Activated naive CD8-positive, alpha-beta T cell treated with anti-CD3 and anti-CD28 coated beads, Interleukin-2, amount 10 ng/mL, durations not matched to agents 7 days and 5 days (primary cell): ENCODE measurements around the gene PGAM1. TPM values are rescaled to one million over a fixed set of nuclear protein-coding genes. Genes with fewer than 3 reads are reported as not detected.
"Not testable (repeated sequence)": the region's sequence is repeated elsewhere in the genome, so short reads cannot be mapped to it uniquely, and the experiment has no call there.

ENCODE experiments used
- ATAC-seq: fragments of 150-1000 bp; cut with Tn5 transposase; one replicate; pipeline ENCODE4 v1.10.0; 2021; ENCODE audit warnings: low read depth, moderate library complexity
- POLR2A ChIA-PET: fragments of 350-600 bp; sonication (Branson Sonifier 250); formaldehyde crosslinking; loops from one replicate; lab custom pipeline; 2021; ENCODE audit warnings: antibody characterized with exemption; lab: Charles Lee
- DNase-seq: peaks from one replicate; pipeline ENCODE4 v3.0.0; 2021
- H3K27ac Mint-ChIP-seq: one replicate; pipeline ENCODE4 v1.8.0; 2022; ENCODE audit warnings: mild to moderate bottlenecking, mixed read lengths
- H3K27me3 Mint-ChIP-seq: one replicate; pipeline ENCODE4 v1.8.0; 2022; ENCODE audit warnings: mild to moderate bottlenecking, moderate library complexity, mixed read lengths
- H3K36me3 Mint-ChIP-seq: one replicate; pipeline ENCODE4 v1.8.0; 2021; ENCODE audit warnings: mild to moderate bottlenecking, mixed read lengths
- H3K4me1 Mint-ChIP-seq: one replicate; pipeline ENCODE4 v1.8.0; 2021; ENCODE audit warnings: mixed read lengths
- H3K4me3 Mint-ChIP-seq: one replicate; pipeline ENCODE4 v1.8.0; 2022; ENCODE audit warnings: mild to moderate bottlenecking, moderate library complexity, mixed read lengths
- H3K9me3 Mint-ChIP-seq: one replicate; pipeline ENCODE4 v1.8.0; 2021; ENCODE audit warnings: mixed read lengths
- total RNA-seq, 2 experiments: library from RNA; stranded (reverse); gene quantifications; one replicate each; pipeline ENCODE4 v1.2.3, GENCODE V29; 2021

Gene PGAM1
- total RNA-seq, 2 experiments from 2014 or later: 288 to 298 TPM

DNA sequence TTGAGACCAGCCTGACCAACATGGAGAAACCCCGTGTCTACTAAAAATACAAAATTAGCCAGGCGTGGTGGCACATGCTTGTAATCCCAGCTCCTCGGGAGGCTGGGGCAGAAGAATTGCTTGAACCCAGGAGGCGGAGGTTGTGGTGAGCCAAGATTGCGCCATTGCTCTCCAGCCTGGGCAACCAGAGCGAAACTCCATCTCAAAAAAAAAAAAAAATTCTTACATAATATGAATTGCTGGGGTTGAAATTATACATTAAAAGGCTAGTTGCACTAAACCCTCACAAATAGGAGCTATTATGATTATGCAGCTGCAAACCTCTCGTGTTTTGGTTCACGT, 2.3 kb upstream of the PGAM1 start:
- Mint-ChIP-seq H3K36me3 (peaks cover 15% of the 10 kb centered on the region), H3K4me1 (peaks cover 29% of the 10 kb centered on the region)
- not testable (repeated sequence) for H3K27ac Mint-ChIP-seq, H3K9me3 Mint-ChIP-seq, ATAC-seq, DNase-seq, H3K27me3 Mint-ChIP-seq, H3K4me3 Mint-ChIP-seq
- POLR2A ChIA-PET: interaction anchor here (1.2 to 4.8 kb wide), 3 partner anchors 10 to 15 kb away, joined by 3 to 26 read pairs (median 4); no protein-coding TSS in a partner anchor

DNA sequence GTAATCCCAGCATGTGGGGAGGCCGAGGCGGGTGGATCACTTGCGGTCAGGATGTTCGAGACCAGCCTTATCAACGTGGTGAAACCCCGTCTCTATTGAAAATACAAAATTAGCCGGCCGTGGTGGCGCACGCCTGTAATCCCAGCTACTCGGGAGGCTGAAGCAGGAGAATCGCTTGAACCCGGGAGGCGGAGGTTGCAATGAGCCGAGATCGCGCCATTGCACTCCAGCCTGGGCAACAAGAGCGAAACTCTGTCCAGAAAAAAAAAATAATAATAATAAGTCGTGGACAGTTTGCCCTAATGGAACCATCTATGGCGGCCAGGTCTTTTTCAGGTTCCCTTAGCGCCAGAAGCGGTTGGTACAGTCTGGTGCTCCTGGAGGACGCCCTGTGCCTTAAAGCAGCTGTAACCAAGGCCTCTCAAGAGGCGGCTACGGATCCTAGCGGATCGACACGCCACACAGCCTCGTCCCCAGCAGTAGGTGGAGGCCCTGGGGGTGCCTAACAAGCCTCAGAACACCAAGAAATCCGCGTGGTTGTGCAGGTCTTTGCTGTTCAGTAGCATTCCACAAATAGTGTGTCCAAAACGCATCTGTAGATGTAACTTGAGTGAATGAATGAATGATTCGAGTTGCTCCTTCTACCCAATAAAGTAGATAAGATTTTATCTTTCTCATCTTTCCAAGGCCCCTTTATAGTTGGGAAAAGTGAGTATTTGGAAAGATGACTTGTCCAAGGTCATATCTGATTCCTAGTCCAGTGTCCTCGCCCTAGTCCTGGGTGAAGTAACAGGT, 982 bp downstream of the PGAM1 start:
- peaks cover 27% of the 10 kb centered on the region for H3K4me1 Mint-ChIP-seq
- POLR2A ChIA-PET: interaction anchor here (0.7 to 2.5 kb wide), 6 partner anchors 11 to 26 kb away, joined by 3 to 18 read pairs (median 4); partner anchors contain the start of gene RRP12
- no peaks in the 10 kb centered on the region for H3K27me3 Mint-ChIP-seq
- peaks cover 29% of the 10 kb centered on the region for H3K36me3 Mint-ChIP-seq
- no peak for DNase-seq
- ATAC-seq: no peak
- peak overlapping the region; percentile 92 for H3K4me3 Mint-ChIP-seq
- peak overlapping the region; percentile 96 for H3K27ac Mint-ChIP-seq
- no peaks in the 10 kb centered on the region for H3K9me3 Mint-ChIP-seq

DNA sequence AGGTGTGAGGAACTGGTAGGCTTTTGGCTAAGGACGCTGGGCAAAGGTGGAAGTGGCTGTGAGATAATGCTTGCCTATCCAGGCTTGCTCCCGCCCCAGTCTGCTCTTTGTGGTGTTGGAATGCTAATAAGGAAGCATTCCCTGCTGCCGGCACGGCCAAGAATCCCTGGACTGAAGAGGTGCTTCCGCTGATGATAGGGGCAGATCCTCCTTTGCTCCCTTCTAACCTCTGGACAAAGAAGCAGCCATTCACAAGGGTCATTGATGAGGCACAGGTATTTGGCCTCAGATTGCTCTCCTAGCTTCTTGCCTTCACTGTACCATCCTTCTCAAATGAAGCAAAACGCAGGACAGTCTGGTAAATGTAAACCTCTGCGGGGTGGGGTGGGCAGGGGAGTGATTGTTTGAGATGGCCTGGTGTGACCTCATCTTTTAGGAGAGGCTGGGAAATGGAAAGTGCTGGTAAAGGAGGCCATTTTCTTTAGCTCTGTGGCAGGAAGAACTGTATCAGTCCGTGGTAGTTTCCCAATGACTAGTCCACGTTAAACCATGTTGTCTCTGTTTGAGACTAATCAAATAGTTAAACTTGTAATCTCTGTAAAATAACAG, 1.7 kb downstream of the PGAM1 start:
- DNase-seq: no peak
- POLR2A ChIA-PET: interaction anchor here (0.7 to 2.5 kb wide), 7 partner anchors 9 to 27 kb away, joined by 3 to 18 read pairs (median 5); partner anchors contain the start of gene RRP12
- Mint-ChIP-seq H3K4me3 (peak overlapping the region; percentile 92), H3K36me3 (peaks cover 31% of the 10 kb centered on the region), H3K27me3 (no peaks in the 10 kb centered on the region), H3K9me3 (no peaks in the 10 kb centered on the region), H3K4me1 (peaks cover 27% of the 10 kb centered on the region), H3K27ac (peak overlapping the region; percentile 96)
- no peak for ATAC-seq

DNA sequence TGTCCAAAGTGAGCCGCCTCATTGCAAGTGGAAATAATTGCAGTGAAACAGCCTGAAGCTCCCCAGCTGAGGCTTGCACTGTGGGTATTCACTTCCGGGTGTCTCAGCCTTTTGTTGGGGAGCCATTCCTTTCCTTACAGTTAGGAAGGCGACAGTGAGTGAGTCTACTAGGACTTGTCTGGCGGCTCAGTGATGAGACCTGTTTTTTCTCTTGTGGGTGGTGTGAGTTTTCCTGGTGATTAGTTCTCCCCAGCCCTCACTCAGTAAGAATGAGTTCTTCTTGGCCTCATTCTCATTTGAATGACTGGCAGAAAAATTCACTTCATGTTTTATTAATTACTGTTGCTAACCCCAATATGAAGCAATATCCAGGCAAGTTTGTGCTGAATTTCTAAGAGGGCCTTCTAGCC, 2.6 kb downstream of the PGAM1 start:
- no peak for ATAC-seq
- Mint-ChIP-seq H3K36me3 (peaks cover 31% of the 10 kb centered on the region), H3K27me3 (no peaks in the 10 kb centered on the region), H3K4me1 (peaks cover 19% of the 10 kb centered on the region), H3K4me3 (peak overlapping the region; percentile 87), H3K9me3 (no peaks in the 10 kb centered on the region), H3K27ac (peak overlapping the region; percentile 73)
- no peak for DNase-seq
- POLR2A ChIA-PET: interaction anchor here (1.5 to 2.5 kb wide), 2 partner anchors 10 to 14 kb away, joined by 14 to 18 read pairs; no protein-coding TSS in a partner anchor

DNA sequence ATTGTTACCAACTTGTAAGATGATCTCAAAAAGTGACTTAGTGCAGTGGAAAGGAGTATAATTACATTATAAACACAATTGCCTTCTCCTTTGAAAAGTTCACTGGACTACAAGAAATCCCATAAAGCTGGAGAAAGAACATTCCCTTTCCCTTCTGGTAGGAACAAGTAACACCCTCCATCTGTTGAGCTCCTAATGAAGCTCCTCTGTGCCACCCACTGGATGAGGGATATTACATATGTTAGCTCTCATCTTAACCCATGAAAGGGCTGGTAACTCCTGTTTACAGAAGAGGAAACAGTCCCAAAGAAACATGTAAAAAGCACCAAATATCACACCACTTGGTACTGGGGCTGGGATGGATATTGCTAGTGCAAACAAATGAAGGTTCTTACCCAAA, 8.1 kb downstream of the PGAM1 start:
- Mint-ChIP-seq H3K27ac (no peak overlapping the region), H3K4me3 (no peak overlapping the region), H3K36me3 (peaks cover 20% of the 10 kb centered on the region), H3K9me3 (no peaks in the 10 kb centered on the region), H3K4me1 (peaks cover 8% of the 10 kb centered on the region), H3K27me3 (no peaks in the 10 kb centered on the region)
- ATAC-seq: no peak
- POLR2A ChIA-PET: interaction anchor here (1.0 to 1.4 kb wide), 3 partner anchors 11 to 21 kb away, joined by 3 to 4 read pairs (median 4); no protein-coding TSS in a partner anchor
- no peak for DNase-seq

DNA sequence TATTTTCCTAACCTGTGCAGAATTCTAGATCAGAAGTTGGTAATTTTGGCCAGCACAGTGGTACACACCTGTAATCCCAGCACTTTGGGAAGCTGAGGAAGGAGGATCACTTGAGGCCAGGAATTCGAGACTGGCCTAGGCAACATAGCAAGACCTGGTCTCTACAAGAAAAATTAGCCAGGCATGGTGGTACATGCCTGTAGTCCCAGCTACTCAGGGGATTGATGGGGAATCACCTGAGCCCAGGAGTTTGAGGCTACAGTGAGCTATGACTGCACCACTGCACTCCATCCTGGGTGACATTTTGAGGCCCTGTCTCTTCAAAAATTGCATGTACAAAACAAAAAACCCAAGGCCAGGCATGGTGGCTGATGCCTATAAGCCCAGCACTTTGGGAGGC, 8.6 kb downstream of the PGAM1 start:
- H3K4me3 Mint-ChIP-seq: no peak overlapping the region
- no peak overlapping the region for H3K27ac Mint-ChIP-seq
- DNase-seq: no peak
- no peaks in the 10 kb centered on the region for H3K9me3 Mint-ChIP-seq
- H3K27me3 Mint-ChIP-seq: no peaks in the 10 kb centered on the region
- peaks cover 15% of the 10 kb centered on the region for H3K36me3 Mint-ChIP-seq
- POLR2A ChIA-PET: interaction anchor here (1.0 to 1.4 kb wide), 3 partner anchors 11 to 21 kb away, joined by 3 to 4 read pairs (median 4); no protein-coding TSS in a partner anchor
- H3K4me1 Mint-ChIP-seq: peaks cover 4% of the 10 kb centered on the region
- no peak for ATAC-seq

DNA sequence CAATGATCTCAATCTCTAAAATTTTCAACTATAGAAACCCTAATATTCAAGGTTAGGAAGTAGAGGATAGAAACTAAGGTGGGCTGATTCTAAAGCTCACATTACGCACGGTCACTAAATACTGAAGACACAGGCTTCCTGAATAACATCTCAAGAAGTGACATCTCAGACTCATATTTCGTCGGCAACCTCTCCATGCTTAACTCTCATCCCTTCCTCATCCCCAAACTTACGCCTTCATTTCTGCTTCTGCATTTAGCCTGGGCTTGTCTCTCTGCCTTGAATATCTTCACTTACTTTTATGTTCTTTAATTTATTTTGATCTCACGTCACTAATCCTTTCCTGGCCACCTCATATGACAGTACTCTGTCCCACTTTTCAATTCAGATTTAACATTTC, 9.2 kb downstream of the PGAM1 start:
- DNase-seq (no peak), ATAC-seq (no peak)
- no peak overlapping the region for H3K27ac Mint-ChIP-seq
- no peaks in the 10 kb centered on the region for H3K9me3 Mint-ChIP-seq
- H3K4me3 Mint-ChIP-seq: no peak overlapping the region
- H3K27me3 Mint-ChIP-seq: no peaks in the 10 kb centered on the region
- peaks cover 15% of the 10 kb centered on the region for H3K36me3 Mint-ChIP-seq
- peaks cover 6% of the 10 kb centered on the region for H3K4me1 Mint-ChIP-seq
- POLR2A ChIA-PET: interaction anchor here (1.2 kb wide), 1 partner anchor 20 kb away, joined by 3 read pairs; no protein-coding TSS in a partner anchor

DNA sequence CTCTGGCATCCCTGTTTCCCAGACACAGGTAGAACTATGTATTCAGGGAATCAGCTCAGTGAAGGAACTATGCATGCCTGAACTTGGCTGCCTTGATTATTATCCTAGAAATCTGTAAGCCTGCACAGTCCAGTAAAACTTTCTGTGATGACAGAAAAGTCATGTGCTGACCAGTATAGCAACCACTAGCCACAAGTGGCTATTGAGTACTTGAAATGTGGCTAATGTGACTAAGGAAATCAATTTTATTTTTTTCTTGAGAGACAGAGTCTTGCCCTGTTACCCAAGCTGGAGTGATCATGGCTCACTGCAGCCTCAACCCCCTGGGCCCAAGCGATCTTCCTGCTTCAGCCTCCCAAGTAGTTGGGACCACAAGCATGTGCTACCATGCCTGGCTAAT, 16.3 kb downstream of the PGAM1 start:
- no peak overlapping the region for H3K27ac Mint-ChIP-seq
- no peaks in the 10 kb centered on the region for H3K9me3 Mint-ChIP-seq
- POLR2A ChIA-PET: no interaction called here
- ATAC-seq (no peak), DNase-seq (no peak)
- peaks cover 20% of the 10 kb centered on the region for H3K4me1 Mint-ChIP-seq
- no peaks in the 10 kb centered on the region for H3K27me3 Mint-ChIP-seq
- H3K36me3 Mint-ChIP-seq: peaks cover 2% of the 10 kb centered on the region
- no peak overlapping the region for H3K4me3 Mint-ChIP-seq

DNA sequence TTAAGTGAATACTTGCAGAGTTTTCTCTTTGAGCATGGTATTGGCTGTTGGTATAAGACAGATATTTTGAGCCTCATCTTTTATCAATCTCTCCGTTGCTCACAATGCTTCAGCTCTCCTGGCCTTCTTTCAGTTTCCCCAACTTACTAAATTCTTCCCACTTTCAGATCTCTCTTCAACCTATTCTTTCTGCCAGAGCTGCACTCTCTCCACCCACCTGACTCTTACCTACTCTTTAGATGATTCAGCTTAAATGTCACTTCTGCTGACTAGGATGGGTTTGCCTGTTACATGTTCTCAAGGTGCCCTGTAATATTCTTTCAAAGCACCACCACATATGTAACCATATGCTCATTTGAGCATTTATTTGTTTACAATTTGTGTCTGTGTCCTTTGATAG, 18.2 kb downstream of the PGAM1 start:
- H3K27me3 Mint-ChIP-seq: no peaks in the 10 kb centered on the region
- DNase-seq (no peak), ATAC-seq (no peak)
- H3K4me3 Mint-ChIP-seq: peak overlapping the region; percentile 2
- peaks cover 2% of the 10 kb centered on the region for H3K36me3 Mint-ChIP-seq
- POLR2A ChIA-PET: no interaction called here
- H3K27ac Mint-ChIP-seq: no peak overlapping the region
- H3K9me3 Mint-ChIP-seq: no peaks in the 10 kb centered on the region
- H3K4me1 Mint-ChIP-seq: peaks cover 26% of the 10 kb centered on the region

DNA sequence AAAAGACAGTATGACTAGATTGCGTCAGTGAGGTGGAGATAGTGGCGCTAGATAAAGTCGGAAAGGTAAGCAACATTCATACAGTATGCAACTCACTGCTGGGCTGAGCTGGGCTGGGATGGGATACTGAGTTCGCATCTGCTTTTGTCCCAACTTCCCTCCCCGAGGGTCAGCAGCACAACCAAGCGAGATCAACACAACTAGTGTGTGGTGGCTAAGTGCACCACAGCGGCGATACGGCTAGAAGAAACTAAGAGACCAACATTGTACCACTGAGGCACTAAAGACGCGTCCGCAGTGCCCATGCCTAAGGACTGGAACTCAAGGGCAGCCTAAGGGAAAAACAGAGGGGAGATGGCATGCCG, 19.3 kb downstream of the PGAM1 start:
- Mint-ChIP-seq H3K36me3 (no peaks in the 10 kb centered on the region), H3K9me3 (no peaks in the 10 kb centered on the region), H3K4me3 (peak overlapping the region; percentile 96), H3K27me3 (no peaks in the 10 kb centered on the region), H3K4me1 (peaks cover 23% of the 10 kb centered on the region), H3K27ac (peak overlapping the region; percentile 83)
- POLR2A ChIA-PET: no interaction called here
- no peak for ATAC-seq
- no peak for DNase-seq

DNA sequence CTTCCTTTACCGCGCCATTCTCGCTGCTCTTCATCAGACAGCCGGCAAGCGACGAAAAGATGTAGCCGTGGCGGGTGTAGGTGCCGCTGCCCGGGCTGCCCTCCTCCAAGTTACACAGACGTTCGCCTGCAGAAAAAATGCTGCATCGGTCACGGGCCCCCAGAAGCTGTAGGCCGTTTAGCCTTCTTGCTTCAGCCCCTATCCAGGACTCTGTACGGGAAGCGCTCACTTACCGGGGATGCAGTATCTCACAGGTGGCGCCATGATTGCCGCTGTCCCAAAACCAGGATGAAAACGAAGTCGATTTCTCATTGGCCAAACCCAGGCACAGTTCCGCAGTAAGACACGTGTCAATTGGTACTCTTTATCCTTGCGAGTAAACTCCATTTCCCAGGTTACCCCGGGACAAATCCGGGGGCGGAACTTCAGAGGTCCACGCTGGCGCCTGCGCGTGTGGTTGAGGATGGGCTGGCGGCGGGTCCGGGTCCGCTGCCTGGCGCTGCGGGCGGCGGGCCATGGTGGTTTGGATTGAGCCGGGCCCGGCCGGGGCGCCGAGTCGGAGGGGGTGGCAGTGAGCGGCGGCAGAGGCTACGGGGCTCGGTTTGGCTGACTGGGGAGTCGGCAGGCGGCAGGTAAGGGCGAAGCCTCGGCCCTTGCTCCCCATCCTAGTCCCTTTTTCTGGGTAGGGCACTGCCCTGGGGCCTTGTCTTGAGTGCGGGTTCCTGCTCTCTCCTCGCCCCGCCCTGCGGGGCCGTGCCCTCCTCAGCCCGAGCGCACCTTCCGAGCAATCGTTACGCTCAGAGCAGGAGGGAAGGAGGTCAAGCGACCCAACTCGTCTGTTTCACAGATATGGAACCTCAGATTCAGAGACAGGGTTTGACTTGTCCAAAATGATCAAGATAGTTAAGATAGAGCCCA, 20.0 kb downstream of the PGAM1 start, which contains the start of the genes EXOSC1 and ZDHHC16:
Gene EXOSC1 (minus strand): TSS at position 285 of the 918 bp plus-strand sequence. CDS start 21 bp downstream, at position 264.
Gene ZDHHC16 (plus strand): TSS at position 454 of the 918 bp plus-strand sequence. CDS start 5,501 bp downstream, outside the sequence.
- Mint-ChIP-seq H3K4me3 (peak within 1 kb of the TSS; percentile 96), H3K36me3 (peaks cover 1% of the 10 kb centered on the region), H3K27me3 (no peaks in the 10 kb centered on the region), H3K9me3 (no peaks in the 10 kb centered on the region), H3K4me1 (peaks cover 23% of the 10 kb centered on the region), H3K27ac (peak within 1 kb of the TSS; percentile 83)
- POLR2A ChIA-PET: no interaction called here
- DNase-seq (peak; percentile 85), ATAC-seq (peak; percentile 96)

DNA sequence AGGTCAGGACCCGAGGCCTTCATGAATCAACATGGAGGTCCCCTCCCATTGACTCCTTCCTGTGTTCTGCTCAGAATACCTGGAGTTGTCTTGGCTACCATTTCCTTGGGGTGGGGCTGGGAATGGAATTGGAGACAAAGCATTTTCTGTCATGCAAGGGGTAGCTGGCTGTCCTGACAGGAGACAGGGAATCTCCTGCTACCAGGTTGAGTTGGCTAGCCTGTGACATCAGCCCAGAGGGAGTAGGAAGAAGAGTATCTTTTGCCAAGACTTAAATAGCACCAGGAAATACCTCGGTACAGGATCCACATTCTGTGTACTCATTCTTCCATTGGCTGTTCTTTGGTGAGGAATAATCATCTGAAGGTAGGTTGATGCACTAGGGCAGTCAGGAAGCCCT, 24.8 kb downstream of the PGAM1 start:
- Mint-ChIP-seq H3K27me3 (no peaks in the 10 kb centered on the region), H3K27ac (peak overlapping the region; percentile 69), H3K36me3 (peaks cover 11% of the 10 kb centered on the region), H3K4me3 (no peak overlapping the region), H3K4me1 (peaks cover 17% of the 10 kb centered on the region), H3K9me3 (no peaks in the 10 kb centered on the region)
- POLR2A ChIA-PET: no interaction called here
- no peak for ATAC-seq
- DNase-seq: no peak
